ENCODE measurements around the gene TRAPPC12.

- TF ChIP-seq EP300 (conservative IDR thresholded peaks at IDR 0.05; ENCODE audit: poor library complexity, severe bottlenecking) (no peak), CTCF (IDR thresholded peaks at IDR 0.05; ENCODE audit: poor library complexity, severe bottlenecking) (no peak), REST (IDR thresholded peaks at IDR 0.05; ENCODE audit: borderline replicate concordance) (no peak)
These were observed 24.3 kb downstream of the TRAPPC12 start for GRCh38 chr2:3403587-3404334.
